Activated CD4-positive, alpha-beta T cell treated with anti-CD3 and anti-CD28 coated beads, Interleukin-2, amount 50 U/mL, for 16 hours (primary cell): ENCODE results near the gene FNIP2.
A peak's percentile ranks its signal among the peaks of the same experiment; 100 is the strongest.
"Not testable (repeated sequence)": the region's sequence is repeated elsewhere in the genome, so short reads cannot be mapped to it uniquely, and the experiment has no call there.

Experiments
- DNase-seq: peaks from one replicate; pipeline ENCODE4 v3.0.0-alpha.2; 2020

FNIP2 gene

DNA sequence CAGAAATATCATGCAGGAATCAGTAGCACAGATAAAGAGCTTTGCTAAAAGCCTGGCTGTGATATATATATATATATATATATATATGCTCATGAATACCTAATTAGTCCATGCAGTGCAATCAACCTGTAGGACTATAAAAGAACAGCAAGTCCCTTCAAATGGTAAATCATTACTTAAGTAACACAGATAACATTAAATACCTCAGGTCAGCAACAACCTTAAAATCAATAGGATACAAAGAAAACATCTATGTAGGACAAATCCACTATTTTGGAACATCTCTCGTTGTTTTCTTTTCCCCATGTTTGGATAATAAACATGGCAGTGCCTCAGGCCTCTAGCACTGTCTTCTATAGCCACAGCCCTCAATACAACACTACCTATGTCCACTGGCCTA lies 106.6 kb downstream of the FNIP2 start:
- no peak for DNase-seq

DNA sequence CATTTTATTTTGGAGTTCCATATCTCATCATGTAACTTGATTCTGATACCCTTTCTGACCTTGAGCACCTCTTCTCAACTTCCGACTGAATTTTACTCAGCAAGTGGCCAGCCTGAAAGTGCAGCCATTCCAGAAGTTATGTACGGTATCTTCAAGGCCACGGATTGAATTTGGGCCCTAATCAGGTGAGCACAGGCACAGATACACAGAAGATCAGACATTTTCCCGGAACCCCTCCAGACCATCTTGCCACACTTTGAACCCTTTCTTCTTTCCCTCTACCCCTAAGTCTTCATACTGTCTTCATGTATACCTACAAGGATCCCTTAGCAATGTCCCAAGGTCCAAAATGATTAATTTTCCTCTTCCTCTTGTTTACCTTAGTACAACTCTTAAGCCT lies 108.2 kb downstream of the FNIP2 start:
- DNase-seq, result no peak

DNA sequence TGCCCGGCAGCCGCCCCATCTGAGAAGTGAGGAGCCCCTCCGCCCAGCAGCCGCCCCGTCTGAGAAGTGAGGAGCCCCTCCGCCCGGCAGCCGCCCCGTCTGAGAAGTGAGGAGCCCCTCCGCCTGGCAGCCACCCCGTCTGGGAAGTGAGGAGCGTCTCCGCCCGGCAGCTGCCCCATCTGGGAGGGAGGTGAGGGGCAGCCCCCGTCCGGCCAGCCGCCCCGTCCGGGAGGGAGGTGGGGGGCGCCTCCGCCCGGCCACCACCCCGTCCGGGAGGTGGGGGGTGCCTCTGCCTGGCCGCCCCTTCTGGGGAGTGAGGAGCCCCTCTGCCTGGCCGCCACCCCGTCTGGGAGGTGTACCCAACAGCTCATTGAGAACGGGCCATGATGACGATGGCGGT lies 113.3 kb downstream of the FNIP2 start:
- DNase-seq, result not testable (repeated sequence)

DNA sequence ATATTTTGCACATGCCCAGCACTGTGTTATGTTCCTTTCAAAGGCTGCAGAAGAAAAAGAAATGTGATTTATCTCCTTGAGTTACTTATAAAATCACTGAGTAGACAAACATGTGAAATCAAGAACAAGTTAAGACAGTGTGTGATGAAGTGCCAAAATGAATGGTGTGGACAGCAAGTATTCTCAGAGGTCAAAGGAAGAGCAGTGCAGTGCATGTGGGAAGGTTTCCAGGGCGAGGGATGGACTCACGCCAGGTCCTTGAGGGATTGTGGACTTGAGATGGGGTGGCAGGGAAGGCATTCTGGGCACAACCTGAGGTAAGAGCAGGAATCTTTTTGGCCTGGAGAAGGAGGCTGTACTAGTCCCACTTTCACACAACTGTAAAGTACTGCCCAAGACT lies 115.5 kb downstream of the FNIP2 start:
- DNase-seq, result no peak

DNA sequence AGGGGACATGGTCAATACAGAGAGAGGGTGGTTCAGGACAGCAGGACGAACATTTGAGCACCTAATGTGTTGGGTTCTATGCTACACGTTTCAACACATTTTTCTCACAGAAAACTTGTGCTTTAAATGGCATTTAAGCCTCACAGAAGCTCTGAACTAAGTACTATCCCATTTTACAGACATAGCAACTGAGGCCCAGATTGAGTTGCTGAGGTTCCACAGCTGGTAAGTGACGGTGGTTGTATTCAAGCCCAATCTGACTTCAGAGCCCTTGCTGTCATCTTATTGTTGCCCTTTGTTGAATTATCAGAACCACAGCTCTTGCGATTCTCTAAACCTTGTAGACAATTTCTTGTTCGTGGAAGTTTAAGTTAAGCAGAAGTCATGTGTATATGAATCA lies 116.7 kb downstream of the FNIP2 start:
- no peak for DNase-seq

DNA sequence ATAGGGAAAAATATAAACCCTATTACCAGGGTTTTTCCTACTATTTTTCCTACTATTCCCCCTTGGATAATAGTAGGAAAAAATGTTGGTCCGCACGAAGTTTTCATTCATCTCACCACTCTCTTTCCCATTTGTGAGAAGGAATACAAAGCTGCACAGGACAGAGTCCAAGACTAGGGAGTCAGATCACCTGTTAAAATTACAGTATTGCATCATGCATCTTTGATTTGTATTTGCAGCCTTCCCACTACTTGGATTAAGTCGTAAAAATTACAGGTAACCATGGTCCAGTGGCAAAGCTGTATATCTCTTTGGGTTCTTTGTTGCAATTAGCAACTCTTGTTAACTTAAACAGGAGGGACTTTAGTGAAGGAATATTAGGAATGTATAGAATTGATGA lies 121.5 kb downstream of the FNIP2 start:
- DNase-seq, result no peak

DNA sequence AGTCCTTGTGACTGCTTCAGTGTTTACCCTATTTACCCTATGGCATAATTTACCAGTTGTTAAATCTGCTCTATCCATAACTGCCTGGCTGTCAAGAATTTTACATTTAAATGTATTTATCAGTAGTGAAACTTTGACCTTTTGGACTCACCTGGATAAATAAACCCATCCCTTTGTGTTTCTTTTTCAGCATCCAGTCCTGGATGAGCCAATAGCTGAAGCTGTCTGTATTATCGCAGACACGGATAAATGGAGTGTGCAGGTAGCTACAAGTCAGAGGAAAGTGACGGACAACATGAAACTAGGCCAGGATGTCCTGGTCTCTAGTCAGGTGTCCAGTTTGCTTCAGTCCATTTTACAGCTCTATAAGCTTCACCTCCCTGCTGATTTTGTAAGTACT lies 122.4 kb downstream of the FNIP2 start:
- DNase-seq, result no peak

DNA sequence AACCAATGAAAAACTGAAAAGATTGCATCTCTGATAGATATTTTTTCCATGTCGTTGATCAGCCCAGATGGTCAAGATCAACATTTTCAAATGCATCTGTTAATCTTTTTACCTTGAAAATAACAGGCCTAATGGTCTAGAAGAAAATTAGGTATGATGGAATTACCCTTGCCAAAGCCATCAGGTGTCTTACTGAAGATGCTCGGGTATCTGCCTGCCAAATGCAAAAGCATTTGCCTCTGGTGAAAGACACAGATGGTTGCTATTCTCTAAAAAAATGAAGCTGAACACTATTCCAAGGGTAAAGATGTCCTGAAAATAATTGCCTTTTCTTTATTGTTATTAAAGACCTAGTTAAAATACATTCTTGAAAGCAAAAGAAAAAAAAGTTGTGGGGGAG lies 126.0 kb downstream of the FNIP2 start:
- no peak for DNase-seq

DNA sequence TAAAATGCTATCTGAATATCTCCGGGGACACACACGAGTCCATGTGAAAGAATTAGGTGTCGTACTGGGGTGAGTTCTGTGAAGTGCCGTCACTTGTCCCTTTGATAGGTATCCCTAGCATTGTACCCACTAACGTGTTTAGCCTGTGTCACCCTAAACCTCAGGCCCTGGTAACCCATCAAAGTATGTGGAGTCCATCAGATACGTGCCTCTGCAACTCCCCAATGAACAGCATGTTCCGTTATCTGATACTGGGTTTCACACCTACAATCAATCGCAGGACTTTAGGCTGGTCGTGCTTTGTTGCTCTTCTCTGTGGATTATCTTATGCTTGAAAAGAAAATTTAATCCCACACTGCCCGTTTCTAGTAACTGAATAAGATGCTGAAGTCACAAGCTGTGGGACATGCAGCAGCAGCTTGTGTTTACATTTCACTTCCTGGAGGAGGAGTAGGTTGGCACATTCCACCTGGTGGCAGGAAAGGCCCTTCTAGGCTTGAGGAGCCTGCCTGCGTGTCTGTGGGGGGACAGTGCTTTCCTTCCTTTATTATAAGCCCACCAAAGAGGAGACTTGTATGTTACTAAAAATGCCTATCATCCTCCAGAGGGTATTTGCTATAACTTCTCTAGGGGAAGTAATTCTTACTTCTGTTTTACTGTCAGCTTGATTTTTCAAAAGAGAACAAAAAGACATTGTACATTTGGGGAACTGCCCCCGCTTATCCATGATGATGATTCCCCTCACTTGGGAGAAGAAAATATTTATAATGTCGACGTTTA lies 127.2 kb downstream of the FNIP2 start:
- no peak for DNase-seq

DNA sequence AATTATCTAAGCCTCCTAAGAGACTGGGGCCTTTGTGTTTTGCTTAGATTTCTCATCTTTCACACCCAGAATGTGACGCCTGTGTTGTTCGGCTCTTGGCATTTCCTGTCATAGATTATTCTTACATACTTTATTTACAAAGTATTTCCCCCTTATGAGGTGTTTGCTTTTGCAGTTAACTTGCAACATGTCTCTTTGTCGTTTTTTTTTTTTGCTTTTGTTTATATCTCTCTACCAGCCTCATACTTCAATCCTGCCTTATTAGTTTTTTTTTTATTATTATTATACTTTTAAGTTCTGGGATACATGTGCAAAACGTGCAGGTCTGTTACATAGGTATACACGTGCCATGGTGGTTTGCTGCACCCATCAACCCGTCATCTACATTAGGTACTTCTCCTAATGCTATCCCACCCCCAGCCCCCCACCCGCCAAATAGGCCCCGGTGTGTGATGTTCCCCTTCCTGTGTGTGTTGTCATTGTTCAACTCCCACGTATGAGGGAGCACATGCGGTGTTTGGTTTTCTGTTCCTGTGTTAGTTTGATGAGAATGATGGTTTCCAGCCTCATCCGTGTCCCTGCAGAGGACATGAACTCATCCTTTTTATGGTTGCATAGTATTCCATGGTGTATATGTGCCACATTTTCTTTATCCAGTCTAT lies 127.9 kb downstream of the FNIP2 start:
- DNase-seq, result not testable (repeated sequence)

DNA sequence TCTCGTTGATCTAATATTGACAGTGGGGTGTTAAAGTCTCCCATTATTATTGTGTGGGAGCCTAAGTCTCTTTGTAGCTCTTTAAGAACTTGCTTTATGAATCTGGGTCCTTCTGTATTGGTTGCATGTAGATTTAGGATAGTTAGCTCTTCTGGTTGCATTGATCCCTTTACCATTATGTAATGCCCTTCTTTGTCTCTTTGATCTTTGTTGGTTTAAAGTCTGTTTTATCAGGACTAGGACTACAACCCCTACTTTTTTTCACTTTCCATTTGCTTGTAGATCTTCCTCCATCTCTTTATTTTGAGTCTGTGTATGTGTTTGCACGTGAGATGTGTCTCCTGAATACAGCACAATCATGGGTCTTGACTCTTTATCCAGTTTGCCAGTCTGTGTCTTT lies 131.6 kb downstream of the FNIP2 start:
- not testable (repeated sequence) for DNase-seq

DNA sequence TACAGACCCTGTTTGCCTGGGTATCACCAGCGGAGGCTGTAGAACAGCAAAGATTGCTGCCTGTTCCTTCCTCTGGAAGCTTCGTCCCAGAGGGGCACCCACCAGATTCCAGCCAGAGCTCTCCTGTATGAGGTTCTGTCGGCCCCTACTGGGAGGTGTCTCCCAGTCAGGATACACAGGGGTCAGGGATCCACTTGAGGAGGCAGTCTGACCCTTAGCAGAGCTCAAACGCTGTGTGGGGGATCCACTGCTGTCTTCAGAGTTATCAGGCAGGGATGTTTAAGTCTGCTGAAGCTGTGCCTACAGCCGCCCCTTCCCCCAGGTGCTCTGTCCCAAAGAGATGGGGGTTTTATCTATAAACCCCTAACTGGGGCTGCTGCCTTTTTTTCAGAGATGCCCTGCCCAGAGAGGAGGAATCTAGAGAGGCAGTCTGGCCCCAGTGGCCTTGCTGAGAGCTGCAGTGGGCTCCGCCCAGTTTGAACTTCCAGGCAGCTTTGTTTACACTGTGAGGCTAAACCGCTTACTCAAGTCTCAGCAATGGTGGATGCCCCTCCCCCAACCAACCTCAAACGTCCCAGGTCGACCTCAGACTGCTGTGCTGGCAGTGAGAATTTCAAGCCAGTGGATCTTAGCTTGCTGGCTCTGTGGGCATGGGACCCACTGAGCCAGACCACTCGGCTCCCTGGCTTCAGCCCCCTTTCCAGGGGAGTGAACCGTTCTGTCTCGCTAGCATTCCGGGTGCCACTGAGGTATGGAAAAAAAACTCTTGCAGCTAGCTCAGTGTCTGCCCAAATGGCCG lies 133.7 kb downstream of the FNIP2 start:
- peak; percentile 47 for DNase-seq

DNA sequence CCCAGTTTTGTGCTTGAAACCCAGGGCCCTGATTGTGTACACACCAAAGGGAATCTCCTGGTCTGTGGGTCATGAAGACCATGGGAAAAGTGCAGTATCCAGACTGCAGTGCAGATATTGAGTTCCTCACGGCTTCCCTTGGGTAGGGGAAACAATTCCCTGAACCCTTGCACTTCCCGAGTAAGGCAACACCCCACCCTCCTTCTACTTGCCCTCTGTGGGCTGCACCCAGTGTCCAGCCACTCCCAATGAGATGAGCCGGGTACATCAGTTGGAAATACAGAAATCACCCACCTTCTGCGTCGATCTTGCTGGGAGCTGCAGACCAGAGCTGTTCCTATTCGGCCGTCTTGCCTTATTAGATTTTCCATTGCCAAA lies 134.2 kb downstream of the FNIP2 start:
- no peak for DNase-seq

DNA sequence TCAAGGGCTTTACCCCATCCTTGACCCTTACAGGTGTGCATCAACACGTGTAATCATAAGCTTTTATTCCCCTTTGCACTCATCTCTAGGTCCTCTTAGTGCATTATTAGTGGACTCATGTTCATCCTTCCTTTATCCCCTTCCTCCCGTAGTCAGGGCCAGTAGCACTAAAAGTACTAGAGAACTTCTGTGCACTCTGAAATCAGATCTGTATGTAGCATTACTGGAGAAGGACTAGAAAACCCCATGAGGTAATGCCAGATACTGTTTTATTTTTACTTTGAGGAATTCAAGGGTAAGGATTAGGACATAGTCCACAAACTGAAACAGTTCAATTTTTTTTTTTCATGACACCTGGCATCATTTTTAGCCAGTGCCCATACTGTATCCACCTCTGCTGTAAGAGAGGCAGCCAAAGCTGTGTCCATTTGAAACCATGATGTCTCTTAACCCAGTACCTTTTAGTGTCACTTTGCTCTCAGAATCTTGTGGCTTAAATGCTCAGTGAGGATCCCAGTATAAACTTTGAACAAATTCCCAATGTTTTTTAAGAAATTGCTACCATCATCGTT lies 134.7 kb downstream of the FNIP2 start:
- no peak for DNase-seq

DNA sequence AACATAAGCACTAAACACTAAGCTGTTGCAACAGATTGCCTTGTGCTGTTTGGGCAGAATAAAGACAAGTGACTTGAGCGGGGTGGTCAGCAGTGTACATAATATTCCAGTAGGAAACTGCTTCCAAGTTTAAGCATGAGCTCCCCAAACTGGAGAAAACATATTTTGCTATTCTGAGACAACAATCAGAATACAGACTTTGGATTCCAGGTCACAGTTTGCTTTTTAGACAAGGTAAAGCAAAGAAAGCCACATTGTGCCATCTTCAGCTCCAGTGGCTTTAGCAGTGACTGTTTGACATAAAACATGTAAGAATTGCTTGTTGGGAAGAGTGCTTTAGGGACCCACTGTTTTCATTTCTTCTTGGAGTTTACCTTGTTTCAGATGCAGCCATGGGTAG lies 136.0 kb downstream of the FNIP2 start:
- DNase-seq, result no peak

DNA sequence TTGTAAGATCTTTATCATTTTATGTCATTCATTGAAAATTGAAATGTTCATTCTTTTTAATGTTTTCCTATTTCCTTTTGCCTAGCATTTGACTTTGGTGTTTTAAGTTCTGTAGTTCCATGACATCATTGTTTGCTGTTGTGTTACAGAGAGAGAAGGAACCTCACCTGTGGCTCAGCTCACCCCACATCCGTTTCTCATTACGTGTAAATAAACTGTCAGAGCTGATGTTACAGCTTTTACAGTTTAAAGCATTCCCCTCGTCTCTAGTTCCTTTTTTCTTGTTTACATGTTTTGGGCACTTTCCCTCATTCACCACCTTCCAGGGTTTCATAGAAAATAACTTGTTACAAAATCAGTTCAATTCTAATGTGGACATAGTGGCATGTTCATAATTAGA lies 137.2 kb downstream of the FNIP2 start:
- DNase-seq, result peak; percentile 44

DNA sequence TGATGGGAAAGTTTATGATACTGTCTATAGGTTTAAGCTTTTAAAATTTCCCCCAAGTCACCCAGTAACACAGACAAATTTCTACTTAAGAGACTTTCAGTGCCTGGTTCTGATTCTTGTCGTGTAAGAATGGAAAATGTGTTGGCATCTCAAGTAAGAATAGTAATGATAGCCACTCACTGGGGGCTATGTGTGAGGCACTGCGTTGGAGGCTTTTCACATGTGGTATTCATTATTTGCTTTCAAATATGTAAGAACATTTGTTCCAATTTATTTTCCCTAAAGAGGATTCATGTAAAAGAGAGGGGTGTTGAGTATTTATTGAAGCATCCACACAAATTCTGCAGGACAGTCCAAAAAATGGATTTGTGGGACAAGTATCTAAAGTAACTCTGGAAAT lies 143.6 kb downstream of the FNIP2 start:
- no peak for DNase-seq

DNA sequence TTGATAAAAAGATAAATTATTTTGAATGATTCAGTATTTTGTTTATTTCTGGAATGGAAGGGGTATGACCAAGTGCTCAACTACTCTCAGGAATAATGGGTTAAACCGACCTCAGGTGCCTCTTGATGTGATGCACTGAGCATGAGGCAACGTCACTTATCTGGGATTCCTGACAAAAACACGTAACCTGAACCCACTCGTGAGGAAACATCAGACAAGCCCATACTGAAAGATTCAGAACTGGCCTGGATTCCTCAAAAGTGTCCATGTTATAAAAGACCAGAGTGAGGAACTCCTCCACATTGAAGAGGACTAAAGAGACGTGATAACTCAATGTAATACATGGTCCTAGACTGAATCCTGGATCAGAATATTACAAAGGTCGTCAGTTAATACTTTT lies 144.0 kb downstream of the FNIP2 start:
- no peak for DNase-seq

DNA sequence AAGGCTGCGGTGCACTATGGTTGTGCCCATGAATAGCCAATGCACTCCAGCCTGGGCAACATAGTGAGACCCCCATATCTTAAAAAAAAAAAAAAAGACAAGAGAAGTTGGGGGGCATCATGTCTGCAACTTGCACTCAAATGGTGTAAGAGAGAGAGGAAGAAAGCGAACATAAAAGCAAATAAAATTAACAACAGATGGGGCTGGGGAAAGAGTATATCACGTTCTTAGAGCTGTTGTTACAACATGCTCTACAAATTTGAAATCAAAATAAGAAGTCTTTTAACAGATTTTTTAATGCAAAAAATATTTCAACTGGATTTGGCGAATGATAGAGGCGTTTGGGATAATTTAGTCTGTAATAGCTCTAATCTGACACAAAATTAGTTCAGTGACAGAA lies 144.9 kb downstream of the FNIP2 start:
- no peak for DNase-seq

DNA sequence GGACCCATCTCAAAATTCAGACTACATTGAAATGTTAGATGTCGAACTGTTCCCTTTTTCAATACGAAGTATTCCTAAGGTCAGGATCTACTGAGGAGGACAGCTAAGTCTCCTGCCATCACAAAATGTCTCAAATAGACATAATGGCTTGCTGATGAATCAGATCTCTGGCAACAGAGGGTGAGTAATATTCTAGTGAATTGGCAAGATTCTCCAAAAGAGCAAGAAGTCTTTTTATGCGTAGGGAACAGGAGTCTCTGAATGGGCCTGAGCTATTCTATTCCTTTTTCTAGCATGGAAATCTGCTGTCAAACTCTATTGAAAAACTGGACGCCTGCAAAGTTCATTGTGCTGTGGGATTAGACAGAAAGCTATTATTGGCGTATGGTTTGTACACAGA lies 145.4 kb downstream of the FNIP2 start:
- no peak for DNase-seq

DNA sequence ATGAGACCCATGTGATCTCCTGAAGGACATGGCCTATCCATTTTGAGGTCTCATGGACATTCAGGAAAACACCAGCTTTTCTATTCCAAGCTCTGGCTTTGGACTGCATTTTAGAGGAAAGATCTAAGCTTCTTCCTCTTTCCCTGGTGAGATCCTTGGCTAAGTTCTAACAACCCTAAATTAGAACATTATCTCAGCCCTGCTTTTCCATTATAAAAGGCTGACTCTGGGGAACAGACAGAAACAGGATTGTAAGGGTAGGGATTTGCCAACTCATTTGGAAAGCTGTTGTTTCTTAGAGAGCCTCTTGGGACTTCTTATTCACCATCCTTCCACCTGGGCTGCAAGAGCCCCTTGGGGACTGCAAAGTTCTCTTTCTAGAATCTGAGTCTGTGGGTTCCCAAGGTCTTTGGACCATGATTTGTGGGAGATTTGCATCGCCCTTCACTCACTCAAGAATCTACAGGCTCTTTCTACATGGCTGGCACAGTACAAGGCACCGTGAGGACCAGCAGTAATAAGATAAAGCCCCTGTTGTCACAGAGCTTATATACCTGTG lies 146.9 kb downstream of the FNIP2 start:
- DNase-seq, result no peak

DNA sequence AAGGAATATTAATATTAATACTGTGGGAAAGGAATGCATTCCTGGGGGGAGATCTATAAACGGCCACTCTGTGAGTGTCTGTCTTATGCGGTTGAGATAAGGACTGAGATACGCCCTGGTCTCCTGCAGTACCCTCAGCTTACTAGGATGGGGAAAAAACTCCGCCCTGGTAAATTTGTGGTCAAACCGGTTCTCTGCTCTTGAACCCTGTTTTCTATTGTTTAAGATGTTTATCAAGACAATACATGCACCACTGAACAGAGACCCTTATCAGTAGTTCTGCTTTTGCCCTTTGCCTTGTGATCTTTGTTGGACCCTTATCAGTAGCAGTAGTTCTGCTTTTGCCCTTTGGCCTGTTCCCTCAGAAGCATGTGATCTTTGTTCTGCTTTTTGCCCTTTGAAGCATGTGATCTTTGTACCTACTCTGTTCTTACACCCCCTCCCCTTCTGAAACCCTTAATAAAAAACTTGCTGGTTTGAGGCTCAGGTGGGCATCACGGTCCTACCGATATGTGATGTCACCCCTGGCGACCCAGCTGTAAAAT lies 151.7 kb downstream of the FNIP2 start:
- not testable (repeated sequence) for DNase-seq

DNA sequence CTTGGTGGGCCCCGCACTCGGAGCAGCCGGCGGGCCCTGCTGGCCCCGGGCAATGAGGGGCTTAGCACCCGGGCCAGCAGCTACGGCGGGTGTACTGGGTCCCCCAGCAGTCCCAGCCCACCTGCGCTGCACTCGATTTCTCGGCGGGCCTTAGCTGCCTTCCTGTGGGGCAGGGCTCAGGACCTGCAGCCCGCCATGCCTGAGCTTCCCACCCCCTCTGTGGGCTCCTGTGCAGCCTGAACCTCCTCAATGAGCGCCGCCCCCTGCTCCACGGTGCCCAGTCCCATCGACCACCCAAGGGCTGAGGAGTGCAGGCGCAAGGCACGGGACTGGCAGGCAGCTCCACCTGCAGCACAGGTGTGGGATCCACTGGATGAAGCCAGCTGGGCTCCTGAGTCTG lies 158.9 kb downstream of the FNIP2 start:
- not testable (repeated sequence) for DNase-seq
